GM10847 (cell line): ENCODE results near the gene RGL4.

ENCODE experiments used
- POLR2A ChIP-seq: IDR thresholded peaks from 2 replicates; pipeline ENCODE4 v1.6.1; 2011; ENCODE audit not compliant: insufficient read length; ENCODE audit errors: extremely low read depth

Gene RGL4

GRCh38 chr22:23690713-23691112, at the start of gene RGL4:
Gene RGL4, plus strand, starts transcription at chr22:23691013. Its CDS starts 1,018 bp downstream, at chr22:23692031.
- no peak for TF ChIP-seq POLR2A

GRCh38 chr22:23649071-23649501, 41.7 kb upstream of the RGL4 start:
- no peak for TF ChIP-seq POLR2A

GRCh38 chr22:23651676-23652075, 39.1 kb upstream of the RGL4 start:
- no peak for TF ChIP-seq POLR2A

- no peak for TF ChIP-seq POLR2A
Observed at GRCh38 chr22:23652286-23652685, 38.5 kb upstream of the RGL4 start.

- no peak for TF ChIP-seq POLR2A
Observed at GRCh38 chr22:23652711-23653110, 38.1 kb upstream of the RGL4 start.

- TF ChIP-seq POLR2A: no peak
Observed at GRCh38 chr22:23655891-23656475, 34.8 kb upstream of the RGL4 start.

GRCh38 chr22:23657727-23658126, 33.1 kb upstream of the RGL4 start:
- TF ChIP-seq POLR2A: no peak

- TF ChIP-seq POLR2A: no peak
Observed at GRCh38 chr22:23670378-23671295, 20.2 kb upstream of the RGL4 start.

GRCh38 chr22:23673050-23673620, 17.7 kb upstream of the RGL4 start:
- no peak for TF ChIP-seq POLR2A

GRCh38 chr22:23673826-23674690, 16.8 kb upstream of the RGL4 start:
- TF ChIP-seq POLR2A: no peak

- no peak for TF ChIP-seq POLR2A
Observed at GRCh38 chr22:23675502-23676415, 15.1 kb upstream of the RGL4 start.

- TF ChIP-seq POLR2A: no peak
Observed at GRCh38 chr22:23677701-23677995, 13.2 kb upstream of the RGL4 start.

- no peak for TF ChIP-seq POLR2A
Observed at GRCh38 chr22:23678133-23678532, 12.7 kb upstream of the RGL4 start.

GRCh38 chr22:23681026-23681809, 9.6 kb upstream of the RGL4 start:
- no peak for TF ChIP-seq POLR2A

GRCh38 chr22:23682077-23682476, 8.7 kb upstream of the RGL4 start:
- TF ChIP-seq POLR2A: no peak
